GM18498 (cell line): ENCODE data around the gene SLC6A8.
A peak's percentile ranks its signal among the peaks of the same experiment; 100 is the strongest.
"Not testable (repeated sequence)": the region's sequence is repeated elsewhere in the genome, so short reads cannot be mapped to it uniquely, and the experiment has no call there.

Experiments
- ATAC-seq: cut with Tn5 transposase; IDR thresholded peaks from one replicate; pipeline ENCODE4 v1.9.1; 2021; ENCODE audit warnings: mild to moderate bottlenecking, moderate library complexity; ENCODE audit not compliant: unreplicated experiment

Gene SLC6A8

DNA sequence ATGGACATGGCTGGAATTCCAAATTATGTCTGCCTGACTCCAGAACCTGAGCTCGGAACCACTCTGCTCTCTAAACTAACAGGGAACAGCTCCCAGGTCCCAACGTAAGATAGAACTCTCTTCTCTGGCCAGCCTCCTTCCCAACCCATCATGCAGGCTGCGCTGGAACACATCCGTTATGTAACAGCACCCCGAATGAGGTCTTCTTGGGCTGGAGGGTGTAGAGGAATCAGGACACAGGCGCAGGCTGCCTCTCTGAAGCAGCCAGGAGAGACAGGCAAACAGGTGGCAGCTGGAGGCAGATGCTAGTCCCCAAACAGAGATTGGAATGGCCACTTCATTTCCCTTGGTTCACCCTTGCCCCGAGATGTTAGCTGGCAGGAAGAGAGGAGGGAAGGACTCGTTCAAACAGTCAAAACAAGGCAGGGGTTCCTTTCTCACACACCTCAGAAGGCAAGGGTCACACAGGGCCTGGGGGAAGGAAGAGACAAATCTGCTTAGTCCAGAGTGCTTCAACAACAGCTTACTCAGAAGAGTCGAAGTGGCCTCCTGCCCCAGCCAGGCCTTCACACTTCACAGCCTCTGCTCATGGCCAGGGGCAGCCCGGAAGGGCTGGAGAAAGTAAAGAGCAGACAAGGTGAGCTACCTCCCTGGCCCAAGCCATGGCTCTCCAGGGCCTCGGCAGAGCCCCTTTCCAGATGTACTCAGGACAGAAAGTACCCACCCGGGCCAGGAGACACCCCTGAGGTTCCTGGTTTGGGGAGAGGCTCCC lies 17.1 kb downstream of the SLC6A8 start:
- not testable (repeated sequence) for ATAC-seq

DNA sequence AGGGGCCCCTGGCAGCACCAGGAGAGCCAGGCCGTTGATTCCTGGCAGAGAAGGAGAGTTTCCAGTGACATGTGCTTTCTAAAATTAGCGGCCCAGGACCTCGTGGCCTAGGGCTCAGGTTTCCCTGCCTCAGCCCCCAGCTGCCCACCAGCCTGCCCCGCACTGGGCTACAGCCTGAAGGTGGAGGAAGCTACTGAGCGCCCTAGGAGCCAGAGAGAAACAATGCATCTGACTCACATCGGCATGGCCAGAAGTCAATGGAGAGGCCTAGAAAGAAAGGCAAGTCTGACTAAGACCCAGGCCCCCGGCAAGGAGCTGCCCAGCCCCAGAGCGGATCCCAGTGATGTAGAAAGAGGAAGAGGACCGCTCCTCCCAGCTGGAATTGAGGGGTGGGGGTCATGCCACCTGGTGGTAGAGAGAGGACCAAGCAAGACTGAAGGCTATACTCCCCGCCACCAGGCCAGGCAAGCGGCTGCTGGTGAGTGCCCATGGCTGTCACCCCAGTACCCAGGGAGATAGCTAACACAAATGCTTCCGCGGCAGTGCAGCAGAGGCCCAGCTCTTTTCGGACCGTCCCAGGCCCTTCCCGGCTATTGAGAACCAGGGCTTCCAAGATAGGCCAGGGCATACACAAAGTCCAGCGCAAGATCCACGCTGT lies 17.8 kb downstream of the SLC6A8 start:
- not testable (repeated sequence) for ATAC-seq

DNA sequence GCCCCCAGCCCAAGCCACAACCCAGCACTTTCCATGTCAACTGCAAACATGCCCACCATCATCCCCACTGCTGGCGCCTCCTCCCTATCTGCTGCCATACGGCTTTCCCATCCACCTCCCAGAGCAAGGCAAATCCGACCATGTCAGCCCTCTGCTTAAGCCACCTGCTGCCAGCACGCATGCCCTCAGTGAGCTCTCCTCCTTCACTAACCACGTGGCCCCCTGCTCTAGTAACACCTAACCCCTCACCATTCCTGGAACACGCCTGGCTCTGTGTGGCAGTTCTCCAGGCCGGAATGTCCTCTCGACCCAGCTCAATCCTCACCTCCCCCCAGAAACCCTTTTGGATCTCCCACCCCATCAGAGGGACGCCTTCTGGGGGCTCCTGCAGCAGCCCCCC lies 19.1 kb downstream of the SLC6A8 start:
- no peak for ATAC-seq

DNA sequence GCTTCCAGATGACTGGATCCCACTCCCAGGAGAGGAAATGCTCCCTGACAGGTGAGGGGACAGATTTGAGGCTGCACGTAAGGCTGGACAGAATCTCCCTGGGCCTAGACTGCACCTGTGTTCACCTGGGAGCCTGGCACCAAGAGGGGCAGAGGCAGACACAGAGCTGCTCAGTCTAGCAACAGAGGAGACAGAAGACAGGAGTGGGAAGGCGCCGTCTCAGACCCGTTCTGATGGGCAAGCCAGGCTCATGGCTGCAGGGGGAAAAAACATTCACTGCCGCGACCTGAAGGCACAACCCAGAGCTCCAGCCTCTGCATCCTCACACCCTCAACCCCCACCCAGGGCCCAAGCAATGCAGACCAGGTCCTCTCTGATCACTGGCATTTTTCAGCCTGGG lies 19.7 kb downstream of the SLC6A8 start:
- ATAC-seq: no peak

DNA sequence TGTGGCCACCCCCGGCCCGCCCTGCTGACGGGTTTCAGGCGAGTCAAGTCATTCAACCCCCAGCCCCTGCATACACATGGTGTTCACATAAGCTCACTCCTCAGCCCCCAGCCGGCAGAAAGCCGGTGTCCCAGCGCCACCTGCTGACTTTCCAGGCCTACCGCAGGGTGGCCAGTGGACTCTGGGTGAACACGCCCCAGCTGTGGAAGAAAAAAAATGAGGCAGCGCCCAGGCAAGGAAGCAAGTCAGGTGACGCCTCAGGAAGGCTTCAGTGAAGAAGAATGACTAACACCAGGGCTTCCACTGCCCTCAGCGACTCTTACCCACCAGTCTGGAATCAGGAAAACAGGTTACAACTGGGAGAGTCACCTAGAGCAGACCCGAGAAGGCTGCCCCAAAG lies 20.7 kb downstream of the SLC6A8 start:
- no peak for ATAC-seq

DNA sequence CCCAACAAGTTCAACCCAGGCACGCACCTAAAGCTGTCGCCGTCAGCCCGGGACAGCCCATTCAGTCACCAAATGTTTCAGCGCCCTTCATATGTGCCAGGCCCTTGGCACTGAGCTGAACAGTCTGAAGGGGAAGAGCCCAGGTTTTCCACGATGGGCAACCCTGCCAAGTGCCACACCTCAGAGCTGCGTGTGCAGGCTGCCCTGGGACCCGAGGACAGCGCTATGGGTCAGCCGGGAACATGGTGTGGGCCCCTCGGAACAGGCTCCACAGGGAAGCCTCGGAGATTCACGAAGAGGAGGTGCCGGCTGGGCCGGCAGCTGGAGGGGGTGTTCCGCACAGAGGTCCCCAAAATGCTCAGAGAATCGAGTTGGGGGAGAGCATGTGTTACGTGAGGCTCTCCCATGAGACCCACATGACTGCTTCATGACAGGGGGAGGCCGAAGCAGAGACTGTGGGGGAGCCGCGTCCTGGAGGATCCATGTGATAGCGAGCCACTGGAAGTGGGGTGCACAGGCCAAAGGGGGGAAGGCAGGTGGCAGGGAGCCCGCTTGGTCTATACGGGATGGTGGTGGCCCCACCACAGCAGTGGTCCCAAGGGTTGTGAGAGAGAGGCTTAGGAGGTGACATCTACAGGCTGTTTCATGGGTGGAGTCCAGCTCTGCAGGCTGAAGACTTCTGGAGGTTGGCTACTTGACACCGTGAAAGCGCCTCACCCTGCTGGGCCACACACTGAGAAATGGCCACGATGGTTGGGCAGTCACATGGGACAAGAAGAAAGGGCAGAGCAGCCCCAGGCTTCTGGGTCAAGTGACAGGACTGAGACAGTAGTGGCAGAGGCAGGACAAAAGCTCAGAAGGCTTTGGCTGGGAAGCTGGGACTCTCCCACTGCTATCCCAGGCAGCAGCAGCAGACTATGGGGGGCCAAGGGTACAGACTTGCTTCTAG lies 22.3 kb downstream of the SLC6A8 start:
- no peak for ATAC-seq

DNA sequence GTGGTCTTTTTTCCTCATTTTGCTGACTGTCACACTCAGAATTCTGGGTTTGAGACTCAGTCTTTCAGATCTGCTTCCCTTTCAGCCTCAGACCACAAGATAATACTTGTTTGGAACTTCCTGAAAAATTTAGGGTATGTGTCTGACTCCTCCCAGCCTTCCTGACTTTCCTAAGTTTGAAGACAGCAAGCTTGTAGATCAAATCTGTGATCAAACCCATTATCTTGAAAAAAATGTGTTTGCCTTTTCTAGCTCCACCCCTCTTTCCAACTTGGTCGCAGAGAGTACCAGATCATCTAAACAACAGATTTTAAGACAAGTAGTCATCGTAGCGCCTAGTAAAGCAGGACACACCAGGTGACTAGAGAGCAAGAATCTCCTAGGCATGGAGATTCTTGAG lies 26.5 kb downstream of the SLC6A8 start:
- no peak for ATAC-seq

DNA sequence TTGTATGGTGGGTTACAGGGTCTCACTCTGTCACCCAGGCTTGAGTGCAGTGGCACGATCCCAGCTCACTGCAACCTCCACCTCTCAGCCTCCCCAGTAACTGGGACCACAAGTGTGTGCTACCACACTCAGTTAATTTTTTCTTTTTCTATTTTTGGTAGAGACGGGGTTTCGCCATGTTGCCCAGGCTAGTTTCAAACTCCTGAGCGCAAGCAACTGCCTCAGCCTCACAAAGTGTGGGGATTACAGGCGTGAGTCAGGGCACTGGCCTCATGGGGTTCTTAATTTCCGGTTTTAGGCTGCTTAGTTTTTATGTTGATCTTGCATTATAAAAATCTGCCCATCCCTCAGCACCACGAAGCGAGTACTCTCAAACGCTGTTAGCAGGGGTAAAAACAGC lies 29.7 kb downstream of the SLC6A8 start:
- no peak for ATAC-seq

DNA sequence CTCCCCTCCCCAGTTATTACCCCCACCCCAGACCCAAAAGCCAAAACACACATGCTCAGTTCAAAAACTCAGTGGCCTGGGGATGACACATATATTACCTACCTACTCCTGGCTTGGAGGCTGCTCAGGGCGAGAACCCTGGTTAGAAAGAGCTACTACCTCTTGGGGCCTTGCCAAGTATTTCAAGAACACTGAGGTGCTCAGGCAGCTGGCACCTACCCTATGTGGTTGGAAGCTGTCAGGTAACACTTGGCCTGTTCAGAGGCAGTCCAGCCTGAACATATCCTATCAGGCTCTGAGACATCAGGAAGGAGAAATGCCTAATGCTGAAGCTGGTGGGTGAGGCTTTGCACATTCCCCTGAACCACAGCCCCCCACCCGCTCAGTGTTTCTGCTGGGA lies 31.5 kb downstream of the SLC6A8 start:
- ATAC-seq: no peak

DNA sequence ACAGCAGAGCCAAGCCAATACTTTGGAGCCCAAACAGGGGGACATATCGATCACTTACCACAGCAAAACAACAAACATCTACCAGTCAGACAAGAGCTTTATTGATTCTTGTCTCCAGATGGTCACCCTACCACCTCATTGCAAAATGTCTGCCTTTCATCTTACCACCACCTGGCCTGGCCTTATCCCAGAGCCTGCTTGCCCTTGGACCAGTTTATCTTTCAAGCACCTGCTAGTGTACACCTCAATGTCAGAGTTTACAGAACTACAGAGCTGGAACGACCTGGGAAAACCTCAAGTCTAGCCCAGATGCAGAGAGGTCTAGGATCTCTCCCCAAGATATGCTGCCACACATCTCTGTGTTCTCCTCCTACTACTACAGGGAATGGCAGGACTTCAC lies 32.0 kb downstream of the SLC6A8 start:
- no peak for ATAC-seq

DNA sequence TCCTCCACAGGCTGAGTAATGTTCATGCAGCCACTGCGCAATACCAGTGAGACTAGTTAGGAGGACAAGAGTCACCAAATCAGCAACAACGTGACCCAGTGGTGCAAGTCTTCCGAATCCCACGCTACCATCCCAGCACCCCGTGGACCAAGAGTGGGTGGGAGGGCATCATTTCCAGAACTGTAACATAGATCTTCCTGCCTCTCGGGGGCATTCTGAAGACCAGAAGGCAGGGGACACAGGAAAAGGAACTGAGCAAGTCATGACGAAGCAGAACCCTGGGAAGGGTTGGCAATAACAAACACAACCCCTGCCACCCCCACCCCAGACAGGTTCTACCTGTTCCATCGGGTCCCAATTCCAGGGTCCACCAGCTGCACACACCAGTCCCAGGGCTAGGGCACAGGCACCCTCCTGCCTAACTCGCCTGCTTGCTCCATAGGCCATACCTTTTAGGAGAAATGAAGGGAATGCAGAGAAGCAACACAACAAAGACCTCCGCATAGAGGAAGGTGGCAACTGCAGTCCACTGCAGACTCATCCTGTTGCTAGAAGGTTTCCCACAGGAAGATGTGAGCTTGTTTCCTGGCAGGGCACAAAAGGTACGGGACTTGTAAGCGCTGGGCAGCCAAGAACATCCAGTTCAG lies 35.1 kb downstream of the SLC6A8 start:
- no peak for ATAC-seq

DNA sequence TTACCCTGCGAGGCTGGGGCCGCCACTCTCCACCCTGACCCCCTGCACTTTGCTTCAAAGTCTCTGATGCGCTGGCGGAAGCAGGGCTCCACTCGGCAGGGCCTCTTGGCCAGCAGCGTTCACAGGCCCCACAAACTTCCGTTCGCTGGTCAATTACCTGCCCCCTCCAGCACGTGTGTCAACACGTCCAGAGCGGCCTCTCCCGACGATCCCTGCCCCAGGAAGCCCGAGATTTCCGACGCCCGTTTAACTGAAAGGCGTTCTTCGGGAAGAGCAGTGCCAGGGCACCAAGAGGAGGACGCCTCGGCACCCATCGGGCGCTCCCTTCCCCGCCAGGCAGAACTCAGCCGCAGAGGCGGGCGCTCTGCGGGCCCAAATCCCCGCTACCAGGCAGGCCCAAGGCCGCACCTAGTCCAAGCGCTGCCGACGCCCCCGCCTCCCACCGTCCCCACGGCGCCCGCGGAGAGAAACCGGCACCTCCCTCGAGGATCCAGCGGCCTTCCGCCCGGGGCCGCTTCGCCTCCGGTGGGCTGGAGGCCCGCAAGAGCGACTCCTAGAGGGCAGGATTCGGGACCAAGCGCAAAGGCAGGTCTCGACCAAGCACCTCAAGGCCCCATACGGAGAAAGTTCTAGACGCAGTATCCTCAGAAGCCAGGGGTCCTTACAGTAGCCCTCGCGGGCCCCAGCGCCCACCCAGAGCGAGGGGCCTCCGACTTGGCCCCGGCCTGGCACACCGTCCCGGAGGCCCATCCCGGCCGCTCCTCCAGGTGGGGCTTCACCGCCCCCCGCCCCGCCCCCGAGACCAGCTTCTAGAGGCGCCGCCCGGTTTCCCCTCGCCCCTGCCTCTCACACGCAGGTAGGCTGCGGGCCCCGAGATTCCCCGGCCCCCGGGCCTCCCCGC lies 35.9 kb downstream of the SLC6A8 start:
- ATAC-seq: peak; percentile 34

DNA sequence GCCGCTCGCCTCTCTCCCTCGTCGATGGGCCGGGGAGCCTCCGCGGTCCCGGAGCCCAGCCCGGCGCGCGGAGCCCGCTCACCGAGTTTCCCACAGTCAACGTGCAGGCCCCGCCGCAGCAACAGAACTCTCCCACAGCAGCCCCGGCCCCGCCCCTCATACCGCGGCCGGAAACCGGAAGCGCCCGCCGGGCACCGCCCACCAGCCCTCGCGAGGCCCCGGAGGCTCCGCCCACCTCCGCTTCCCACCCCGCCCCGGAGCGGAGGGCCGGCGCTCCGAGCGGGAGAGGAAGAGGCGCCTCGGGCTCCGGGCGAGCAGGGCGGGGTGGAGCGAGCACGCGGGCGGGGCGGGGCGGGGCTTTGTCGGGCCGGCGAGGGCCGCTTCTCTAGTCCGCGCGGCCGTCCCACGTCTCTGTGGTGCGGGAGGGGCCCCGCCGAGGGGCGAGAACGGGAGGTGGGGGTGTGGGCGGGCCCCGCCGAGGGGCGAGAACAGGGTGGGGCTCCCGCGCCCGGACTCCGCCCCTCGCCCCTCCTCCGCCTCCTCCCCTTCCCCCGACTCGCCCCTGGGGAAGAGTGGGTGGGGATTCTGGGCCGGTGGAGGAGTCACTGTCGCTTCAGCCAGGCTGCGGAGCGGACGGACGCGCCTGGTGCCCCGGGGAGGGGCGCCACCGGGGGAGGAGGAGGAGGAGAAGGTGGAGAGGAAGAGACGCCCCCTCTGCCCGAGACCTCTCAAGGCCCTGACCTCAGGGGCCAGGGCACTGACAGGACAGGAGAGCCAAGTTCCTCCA lies 36.7 kb downstream of the SLC6A8 start, which contains the start of the genes ABCD1 and BCAP31:
TSS of gene ABCD1 (plus strand) at position 605 of the 787 bp plus-strand sequence. CDS start 411 bp downstream, outside the sequence.
TSS of gene BCAP31 (minus strand) at position 136 of the 787 bp plus-strand sequence. CDS start 1,143 bp downstream, outside the sequence.
- peak; percentile 68 for ATAC-seq

DNA sequence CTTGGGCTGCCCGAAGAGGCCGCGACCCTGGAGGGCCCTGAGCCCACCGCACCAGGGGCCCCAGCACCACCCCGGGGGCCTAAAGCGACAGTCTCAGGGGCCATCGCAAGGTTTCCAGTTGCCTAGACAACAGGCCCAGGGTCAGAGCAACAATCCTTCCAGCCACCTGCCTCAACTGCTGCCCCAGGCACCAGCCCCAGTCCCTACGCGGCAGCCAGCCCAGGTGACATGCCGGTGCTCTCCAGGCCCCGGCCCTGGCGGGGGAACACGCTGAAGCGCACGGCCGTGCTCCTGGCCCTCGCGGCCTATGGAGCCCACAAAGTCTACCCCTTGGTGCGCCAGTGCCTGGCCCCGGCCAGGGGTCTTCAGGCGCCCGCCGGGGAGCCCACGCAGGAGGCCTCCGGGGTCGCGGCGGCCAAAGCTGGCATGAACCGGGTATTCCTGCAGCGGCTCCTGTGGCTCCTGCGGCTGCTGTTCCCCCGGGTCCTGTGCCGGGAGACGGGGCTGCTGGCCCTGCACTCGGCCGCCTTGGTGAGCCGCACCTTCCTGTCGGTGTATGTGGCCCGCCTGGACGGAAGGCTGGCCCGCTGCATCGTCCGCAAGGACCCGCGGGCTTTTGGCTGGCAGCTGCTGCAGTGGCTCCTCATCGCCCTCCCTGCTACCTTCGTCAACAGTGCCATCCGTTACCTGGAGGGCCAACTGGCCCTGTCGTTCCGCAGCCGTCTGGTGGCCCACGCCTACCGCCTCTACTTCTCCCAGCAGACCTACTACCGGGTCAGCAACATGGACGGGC lies 37.5 kb downstream of the SLC6A8 start:
- ATAC-seq: no peak

DNA sequence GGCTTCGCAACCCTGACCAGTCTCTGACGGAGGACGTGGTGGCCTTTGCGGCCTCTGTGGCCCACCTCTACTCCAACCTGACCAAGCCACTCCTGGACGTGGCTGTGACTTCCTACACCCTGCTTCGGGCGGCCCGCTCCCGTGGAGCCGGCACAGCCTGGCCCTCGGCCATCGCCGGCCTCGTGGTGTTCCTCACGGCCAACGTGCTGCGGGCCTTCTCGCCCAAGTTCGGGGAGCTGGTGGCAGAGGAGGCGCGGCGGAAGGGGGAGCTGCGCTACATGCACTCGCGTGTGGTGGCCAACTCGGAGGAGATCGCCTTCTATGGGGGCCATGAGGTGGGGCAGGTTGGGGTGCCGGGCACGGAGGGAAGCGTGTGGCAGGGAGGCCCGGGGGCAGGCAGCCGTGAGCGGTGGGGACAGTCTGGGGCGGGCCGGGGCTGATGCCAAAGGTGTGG lies 38.1 kb downstream of the SLC6A8 start:
- no peak for ATAC-seq

DNA sequence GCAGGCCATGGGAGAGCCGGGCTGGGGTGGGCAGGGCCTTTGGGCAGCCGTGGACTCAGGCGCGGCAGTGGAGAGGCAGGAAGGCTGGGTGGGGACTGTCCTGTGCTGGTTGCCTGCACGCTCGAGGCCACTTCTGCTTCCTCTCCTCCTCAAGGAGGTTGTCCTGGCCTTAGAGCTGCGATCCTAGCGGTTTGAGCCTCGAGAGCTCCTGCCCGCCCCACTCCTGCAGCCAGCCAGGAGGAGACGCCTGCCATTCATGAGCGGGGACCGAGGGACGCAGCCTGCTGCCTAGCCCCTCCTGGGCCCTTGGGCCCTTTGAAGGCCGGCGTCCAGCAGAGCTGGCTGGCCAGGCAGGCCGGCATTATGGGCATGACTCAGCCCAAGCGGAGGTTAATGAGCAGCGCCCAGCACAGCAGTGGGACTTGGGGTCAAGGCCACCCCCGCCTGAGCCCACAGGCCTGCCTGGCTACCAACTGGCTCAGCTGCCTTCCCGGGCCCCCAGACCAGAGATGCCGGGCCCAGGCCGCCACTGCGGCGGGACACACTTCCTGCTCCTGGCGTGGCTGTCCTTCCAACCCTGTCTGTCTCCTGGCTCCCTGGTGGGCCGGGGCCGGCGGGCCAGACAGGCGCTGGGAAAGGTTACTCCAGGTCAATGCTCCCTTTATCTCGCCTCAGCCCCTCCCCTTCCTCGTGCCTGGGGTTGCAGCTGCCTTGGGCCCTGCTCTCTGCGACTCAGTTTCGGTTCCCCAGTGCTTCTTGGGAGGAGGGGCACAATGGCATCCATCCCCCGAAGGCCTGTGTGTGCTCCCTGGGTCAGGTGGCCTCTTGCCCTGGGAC lies 38.8 kb downstream of the SLC6A8 start:
- peak; percentile 42 for ATAC-seq
